Activated naive CD4-positive, alpha-beta T cell treated with Interleukin-2 at 50 U/mL for 16 hours (primary cell): ENCODE results near the gene NFASC.

Source experiments
- DNase-seq: peaks from one replicate; pipeline ENCODE4 v3.0.0-alpha.2; 2020

The NFASC gene

DNA sequence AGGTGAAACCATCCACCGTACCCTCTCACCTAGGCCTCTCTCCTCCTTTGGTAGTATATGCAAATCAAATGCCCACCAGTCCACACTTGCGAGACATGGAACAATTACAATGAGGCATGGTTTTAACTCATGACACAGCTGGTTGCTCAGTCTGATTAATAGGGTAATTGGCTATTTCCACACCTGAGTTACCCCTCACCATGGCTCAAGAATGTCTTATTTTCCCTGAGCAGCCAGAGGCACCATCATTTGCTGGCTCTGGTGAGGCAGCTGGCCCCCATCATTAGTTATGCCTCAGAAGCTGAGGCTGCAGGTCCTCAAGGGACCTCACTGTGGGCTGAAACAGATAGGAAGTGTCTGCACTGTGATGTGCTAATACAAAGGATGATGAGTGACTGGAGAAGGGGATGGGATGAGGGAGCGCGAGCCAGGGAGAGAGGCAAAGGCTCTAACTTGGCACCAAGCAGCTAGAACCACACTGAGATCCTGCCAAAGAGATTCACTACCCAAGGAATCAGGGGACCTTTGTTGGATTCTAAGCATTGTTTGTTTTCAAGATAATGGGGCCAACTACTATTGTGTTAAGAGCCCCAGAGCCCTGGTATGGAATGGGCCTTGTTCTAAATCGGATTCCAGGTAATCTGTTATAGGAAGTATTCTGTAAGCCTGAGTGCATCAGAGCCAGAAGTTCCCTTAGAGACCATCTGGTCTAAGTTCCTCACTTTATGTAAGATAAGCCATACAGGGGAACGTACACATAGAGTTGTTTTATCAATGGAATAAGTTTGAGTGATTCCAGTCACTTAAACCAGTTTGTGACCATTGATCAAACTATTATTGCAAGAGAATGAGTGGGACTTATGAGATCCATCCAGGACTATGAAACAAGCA, 92.3 kb downstream of the NFASC start:
- DNase-seq = no peak

DNA sequence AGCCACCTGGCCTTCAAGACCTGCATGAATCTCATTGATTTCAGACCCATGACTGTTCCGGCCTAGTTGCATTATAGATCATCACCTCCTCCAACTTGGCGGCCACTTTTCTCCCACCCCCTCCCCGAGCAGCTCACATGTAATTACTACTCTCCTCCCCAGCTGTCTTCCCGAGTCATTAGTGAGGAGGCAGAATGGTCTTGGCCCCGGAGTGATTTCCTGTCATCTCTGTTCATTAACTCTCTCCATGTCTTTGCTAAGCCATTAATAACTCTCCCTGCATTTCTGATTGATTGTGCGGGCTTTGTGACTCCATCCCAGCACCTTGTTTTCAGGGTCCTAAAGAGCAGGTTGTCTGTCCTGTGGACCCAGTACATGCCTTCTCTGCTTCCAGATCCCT, 96.8 kb downstream of the NFASC start:
- DNase-seq = no peak

DNA sequence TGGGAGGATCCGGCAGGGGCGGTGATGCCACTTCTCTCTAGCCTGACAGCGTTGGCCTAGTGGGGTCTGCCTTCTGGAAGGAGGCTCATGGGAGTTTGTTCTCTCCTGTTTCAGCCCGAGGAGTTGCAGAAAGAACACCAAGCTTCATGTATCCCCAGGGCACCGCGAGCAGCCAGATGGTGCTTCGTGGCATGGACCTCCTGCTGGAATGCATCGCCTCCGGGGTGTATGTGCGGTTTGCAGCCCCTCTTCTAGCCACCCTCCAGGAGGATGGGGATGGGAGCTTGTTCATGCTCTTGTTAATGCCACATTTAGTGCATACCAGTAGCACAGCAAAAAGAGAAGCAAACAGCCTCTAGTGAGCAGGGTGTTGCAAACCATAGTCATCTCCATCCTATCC, 97.5 kb downstream of the NFASC start:
- DNase-seq = no peak

DNA sequence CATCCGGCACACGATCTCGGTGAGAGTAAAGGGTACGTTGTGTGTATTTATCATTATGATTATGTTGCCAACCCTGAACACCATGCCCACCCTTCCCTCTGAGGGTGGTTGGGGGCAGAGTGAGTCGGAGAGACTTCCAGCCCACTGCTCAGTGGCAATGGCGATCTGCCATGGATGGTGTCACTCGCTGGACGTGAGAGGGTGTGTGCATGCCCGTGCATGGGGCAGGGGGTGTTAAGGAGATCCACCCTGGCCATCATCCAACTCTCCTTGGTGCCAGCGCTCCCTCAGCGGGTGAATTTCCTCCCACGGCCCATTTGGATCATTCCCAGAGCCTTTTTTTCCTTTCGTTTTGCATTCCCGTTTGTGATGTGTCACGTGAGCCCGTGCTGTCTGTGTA, 98.3 kb downstream of the NFASC start:
- no peak for DNase-seq

DNA sequence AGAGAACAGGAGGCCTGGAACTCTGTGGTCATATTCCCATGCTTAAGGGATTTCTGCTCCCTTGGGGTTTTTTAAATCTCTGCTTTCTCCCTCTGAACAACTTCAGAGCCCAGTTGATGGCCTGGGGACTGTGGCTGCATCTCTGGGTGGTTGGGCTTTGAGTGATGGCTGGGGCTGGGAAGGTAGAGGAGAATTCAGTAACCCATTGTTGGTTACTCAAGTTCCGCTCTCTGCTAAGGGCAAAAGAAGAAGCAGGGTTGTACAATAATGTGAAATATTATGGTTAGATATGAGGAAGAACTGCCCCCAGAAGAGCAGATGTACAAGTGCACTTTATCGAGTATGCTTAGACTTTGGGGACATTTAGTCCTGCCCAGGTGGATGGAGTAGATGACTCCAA, 100.3 kb downstream of the NFASC start:
- DNase-seq = no peak

DNA sequence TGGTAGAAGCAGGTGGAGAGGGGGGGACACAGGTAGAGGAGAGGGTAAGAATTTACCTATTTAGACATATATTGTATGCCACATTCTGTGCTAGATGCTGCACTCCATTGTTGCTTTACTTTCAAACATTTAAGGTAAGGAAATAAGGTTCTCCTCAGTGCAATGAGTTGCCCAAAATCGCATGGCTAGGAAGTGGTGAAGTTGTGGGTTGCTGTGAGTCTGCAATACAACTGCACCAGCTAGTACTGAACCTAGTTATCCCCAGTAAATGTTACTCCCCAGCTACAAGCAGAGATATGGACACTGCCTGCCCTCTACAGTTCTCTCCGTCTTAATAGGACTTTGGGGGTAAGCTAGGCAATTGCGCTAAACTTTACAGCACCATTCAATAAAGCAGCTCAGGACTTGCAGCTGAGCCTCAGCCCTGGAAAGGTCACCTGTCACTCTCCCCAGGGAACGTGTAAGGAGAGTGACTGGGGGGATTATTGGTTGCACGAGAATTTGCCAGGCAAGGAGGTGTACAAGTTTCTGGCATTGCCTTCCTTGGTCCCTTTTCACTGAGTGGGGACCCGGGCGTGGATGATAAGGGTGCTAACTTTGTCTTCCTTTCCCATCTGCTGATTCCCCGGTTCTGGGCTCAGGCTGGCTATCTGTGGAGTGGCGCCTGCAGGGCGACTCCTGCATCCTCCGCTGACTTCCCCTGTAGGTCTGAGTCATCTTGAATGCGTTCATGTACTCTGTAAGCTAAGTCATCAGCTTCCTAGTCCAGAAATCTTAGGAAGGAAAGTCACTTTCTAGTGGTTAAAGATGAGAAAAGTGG, 101.1 kb downstream of the NFASC start:
- DNase-seq = no peak

DNA sequence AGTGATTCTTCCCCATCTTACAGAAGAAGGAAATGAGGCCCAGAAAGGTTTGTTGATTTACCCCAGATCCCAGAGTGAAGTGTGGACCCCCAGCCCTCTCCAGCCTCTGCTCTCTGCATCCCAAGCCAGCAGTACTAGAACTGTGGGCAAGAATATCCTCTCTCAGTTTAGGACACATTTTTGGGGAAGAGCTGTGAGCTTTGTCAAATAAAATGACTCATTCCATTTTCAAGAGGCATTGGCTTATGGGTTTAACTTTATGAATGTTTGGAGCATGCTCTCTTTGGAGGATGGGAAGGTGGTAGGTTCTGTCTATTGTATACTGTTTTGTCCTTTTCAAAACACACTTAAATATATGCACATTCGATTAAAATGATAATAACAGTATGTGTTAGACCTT, 101.8 kb downstream of the NFASC start:
- DNase-seq = no peak

DNA sequence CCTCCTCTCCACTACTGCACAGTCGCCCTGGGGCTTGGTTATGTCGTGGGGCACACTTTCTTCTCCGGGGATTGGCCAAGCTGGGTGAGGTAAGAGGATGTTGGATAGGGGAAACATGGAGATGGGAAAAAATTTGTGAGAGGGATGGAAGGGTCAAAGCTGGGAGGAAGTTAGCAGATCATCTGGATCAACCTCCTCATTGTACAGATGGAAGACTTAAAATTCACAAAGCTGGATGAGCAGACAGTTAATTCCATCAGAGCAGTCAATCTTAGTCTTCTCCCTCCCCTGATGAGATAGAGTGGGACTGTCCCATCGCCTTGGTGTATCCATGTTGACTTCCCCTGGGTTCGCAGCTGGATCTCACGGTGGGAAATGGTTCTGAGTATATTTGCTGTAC, 102.8 kb downstream of the NFASC start:
- DNase-seq = no peak

DNA sequence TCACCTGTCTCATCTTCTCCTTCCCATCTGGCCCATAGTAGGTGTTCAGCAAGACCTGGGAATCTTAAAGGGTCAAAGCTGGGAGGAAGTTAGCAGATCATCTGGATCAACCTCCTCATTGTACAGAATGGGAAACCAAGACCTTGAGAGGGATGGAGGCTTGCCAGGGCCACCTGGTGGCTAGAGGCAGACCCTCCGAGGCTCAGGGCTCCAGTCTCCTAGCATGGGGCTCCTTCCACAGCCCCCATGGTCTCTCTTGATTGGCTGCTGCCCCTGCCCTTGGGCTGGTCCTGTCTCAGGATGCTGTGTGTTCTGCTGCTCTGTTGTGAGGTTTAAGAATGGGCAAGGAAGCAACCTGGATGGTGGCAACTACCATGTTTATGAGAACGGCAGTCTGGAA, 103.7 kb downstream of the NFASC start:
- DNase-seq = no peak

DNA sequence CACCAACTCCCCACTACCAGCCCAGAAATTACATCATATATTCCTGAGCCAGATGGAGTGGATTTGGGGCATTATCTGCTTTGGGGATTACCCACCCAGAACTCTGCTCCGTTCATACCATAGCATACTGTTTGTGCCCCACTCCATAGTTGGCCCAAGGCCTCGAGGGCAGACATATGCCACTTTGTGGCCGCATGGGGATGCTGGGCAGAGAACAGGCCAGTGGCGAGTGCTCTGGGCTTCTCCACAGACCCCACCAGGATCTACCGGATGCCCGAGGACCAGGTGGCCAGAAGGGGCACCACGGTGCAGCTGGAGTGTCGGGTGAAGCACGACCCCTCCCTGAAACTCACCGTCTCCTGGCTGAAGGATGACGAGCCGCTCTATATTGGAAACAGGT, 104.4 kb downstream of the NFASC start:
- DNase-seq = no peak

DNA sequence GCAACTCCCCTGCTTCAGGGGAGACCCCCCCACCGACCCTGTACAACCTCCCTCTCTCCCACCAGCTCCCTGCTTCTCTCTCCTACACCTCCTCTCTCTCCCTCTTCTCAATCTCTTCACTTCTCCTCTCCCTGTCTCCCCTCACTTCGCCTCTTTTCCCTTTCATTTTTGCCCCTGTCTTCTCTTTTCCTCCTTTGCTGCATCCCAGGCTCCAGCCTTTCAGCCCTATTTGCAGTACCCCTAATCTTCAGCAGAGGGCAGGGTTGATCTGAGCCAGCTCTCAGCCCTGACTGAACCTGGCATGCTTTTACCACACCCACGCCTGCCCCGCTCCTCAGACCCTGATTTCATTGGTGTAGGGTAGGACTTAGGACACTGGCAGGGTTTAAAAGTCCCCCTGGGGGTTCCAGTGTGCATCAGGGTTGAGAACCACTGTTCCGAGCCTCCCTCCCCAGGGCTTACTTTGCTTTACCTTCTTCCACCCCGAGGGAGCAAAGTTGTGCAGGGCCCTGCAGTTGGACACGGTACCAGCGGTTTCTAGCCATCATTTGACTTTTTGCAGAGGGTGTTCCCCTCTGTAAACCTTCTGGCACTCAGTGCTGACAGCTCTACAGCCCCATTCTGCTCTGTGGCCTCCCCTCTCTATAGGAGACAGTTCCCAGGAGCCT, 105.0 kb downstream of the NFASC start:
- peak; percentile 50 for DNase-seq

DNA sequence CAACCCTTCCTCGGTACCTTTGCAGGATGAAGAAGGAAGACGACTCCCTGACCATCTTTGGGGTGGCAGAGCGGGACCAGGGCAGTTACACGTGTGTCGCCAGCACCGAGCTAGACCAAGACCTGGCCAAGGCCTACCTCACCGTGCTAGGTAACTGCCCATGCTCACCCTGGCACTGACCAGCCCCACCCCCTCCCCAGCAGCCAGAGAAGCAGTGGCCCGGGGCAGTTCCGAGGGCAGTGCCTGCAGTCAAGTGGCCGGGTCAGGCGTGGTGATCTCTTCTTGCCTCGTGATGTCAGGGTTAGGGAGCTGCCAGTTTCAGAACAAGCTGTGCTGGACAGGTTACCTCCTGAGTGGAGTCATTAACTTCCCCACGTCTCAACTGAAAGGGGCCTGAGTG, 106.0 kb downstream of the NFASC start:
- DNase-seq = no peak

DNA sequence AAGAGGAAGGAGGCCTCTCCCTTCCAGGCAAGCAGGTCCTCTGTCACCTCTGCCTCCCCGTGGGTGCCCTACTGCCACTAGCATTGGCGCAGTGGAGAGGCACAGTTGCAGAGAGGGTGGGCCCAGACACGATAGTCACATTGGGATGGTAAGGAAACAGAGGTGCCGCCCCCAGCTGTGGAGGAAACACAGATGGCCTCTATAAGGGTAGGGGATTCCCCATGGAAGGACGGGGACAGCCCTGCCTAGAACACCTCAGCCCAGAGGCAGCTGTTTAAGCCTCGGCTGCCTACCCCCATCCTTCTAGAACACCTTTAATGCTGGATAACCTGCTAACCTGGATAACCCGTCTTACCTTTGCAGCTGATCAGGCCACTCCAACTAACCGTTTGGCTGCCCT, 106.7 kb downstream of the NFASC start:
- DNase-seq = peak; percentile 8

DNA sequence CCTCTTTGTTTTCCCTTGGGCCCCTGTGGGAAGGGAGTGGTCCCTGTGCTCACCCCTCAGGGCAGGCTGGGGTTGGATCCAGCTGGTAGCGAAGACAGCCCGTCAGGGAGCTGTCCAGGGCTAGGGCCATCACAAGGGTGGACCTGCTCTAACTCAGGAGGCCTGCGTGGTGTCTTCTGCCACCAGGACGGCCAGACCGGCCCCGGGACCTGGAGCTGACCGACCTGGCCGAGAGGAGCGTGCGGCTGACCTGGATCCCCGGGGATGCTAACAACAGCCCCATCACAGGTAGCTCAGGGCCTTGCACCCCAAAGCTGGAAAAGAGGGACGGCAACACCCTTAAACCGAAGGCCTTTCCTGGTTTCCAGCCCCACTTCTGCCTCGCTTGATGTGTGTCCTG, 108.1 kb downstream of the NFASC start:
- DNase-seq = no peak

DNA sequence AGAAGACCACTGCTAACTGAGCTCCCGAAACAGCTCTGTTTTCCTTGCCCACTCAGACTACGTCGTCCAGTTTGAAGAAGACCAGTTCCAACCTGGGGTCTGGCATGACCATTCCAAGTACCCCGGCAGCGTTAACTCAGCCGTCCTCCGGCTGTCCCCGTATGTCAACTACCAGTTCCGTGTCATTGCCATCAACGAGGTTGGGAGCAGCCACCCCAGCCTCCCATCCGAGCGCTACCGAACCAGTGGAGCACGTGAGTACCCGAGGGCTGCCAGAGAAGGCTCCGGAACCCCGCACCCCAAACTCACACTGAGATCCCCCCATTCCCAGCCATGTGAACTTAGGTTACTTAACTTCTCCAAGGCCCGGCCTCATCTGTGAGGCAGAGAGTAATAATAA, 108.6 kb downstream of the NFASC start:
- DNase-seq = no peak

DNA sequence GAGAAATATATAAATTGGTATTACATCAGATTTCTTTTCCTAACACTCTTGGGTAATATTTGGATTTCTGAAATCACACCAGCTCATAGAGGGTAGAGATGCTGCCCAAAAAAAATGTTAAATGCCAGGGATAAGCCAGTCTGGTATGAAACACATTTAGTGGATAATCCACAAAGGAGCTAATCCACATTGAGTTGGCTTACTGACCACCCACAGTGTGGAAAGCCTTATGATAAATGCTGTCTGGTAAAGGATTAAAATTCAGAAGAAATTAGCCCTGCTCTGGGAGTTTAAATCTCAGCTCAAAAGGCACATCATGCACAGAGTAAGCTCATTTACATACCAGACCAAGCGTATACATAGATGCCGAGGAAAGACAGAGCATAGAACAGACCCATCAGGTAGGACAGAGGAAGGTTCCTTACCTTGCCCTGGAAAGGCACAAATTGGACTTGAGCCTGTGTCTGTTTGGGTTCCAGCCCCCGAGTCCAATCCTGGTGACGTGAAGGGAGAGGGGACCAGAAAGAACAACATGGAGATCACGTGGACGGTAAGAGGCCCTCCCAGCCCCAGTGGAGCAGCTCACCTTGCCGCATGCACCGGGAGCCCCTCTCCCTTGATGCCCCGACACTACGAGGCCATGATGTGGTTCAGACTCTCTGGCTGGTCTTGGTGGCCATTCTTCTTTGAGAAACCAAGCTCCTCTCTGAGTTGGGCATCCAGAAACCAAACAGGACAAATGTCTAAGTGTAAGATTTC, 109.4 kb downstream of the NFASC start:
- no peak for DNase-seq

DNA sequence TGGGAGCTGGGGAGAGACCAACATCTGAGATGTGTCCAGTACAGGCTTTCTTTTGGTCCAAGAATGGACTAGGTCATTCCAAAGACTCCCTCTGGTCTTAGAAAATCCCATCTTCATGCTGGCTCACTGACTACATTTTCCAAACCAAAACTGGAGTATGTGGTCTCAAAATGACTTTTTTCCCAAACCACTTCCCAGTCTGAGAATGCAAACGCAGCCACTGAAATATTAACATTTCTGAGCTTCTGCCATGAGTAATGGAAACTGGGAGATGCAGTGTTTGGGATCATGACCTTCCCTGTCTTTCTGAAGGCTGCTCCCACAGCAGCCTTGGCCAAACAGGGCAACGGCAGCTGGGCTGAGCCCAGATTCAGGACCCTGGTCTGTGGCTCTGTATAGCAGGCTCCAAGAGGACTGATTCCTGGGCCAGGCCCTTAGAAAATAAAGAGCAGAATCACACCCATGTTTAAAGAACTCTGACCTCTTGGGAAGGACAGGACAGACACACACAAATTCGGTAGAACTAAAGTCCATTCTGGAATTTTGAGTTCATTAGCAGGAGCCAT, 110.3 kb downstream of the NFASC start:
- no peak for DNase-seq

DNA sequence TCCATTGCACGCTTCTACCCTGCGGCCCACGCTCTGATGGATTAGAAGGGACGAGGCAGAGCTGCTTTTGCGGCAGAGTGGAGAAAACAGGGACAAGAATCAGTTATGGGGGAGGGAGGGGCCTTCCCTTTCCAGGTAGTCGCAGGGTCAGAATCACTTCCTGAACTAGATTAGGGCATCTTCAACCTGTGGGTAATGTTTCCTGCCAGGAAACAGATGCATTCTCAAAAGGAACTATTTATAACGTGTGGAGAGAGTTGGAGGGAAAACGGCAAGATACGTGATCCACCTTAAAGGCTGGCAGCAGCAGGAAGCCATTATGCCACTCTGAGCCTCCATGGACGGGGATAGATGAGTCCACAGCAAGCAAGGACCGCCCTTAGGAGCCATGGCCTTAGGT, 112.5 kb downstream of the NFASC start:
- no peak for DNase-seq

DNA sequence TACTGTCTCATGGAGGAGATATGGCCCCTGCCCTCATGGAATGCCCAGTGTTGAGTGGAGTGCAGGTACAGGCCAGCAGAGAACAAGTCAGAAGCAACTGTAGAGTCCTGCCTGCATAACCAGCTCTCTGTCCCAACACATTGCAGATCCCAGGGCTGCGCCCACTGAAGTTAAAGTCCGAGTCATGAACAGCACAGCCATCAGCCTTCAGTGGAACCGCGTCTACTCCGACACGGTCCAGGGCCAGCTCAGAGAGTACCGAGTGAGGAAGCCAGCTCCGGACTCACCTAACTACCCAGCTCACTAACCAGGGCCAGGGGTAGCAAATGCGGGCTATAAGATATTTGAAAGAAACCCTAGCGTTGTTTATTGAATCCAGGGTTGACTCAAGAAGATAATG, 113.2 kb downstream of the NFASC start:
- no peak for DNase-seq

DNA sequence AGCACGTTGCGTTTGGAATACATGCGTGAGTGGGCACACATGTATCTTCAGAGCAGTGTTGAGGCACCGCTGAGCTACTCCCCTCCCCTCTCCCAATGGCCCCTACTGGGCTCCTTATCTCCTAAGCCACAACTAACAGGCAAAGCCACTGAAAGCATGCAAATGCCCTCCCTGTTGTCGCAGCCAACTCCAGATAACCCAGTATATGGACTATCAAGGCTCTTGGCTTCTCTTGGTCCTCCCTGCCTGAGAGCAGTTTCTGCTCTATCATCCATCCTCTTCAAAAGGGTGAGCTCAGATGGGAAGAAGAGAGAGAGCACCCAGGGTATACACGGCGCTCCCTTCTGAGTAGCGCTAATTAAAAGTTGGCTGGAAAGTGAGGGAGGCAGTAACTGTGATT, 113.8 kb downstream of the NFASC start:
- no peak for DNase-seq

DNA sequence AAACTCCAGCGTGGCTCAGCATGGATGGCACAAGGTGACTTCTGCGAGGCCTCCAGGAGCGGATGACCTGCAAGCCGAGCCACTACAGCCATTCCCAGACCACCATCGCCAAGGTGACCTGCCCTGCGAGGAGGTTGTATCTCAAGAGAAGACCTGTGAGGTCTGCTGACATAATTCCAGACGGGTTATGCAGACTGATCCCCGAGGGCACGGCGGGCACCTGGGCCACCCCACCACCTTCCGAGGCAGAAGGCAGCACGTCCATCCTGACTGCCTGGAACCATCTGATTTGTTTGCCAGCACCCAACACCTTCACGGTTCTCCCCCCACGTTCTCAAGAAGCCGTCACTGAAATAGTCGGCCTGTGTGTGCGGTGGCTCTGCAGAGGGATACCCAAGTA, 115.5 kb downstream of the NFASC start:
- DNase-seq = no peak

DNA sequence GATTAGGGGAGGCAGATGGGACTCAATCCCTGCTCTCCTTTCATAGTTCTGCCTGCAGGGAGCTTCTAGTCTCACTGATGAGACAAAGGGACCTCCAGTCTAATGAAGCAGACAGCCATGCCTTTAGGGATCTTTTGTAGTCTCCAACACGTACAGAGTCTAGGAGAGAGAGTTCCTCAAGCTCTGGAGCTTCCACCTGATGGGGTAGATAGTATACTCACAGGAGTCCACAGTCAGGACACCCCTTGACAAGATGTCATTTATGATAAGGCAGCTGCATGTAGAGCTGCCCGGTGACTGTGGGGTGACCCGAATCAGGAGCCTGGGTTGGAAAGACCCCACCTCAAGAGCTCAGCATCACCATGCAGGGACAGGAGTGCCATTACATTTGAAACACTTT, 117.0 kb downstream of the NFASC start:
- DNase-seq = no peak

DNA sequence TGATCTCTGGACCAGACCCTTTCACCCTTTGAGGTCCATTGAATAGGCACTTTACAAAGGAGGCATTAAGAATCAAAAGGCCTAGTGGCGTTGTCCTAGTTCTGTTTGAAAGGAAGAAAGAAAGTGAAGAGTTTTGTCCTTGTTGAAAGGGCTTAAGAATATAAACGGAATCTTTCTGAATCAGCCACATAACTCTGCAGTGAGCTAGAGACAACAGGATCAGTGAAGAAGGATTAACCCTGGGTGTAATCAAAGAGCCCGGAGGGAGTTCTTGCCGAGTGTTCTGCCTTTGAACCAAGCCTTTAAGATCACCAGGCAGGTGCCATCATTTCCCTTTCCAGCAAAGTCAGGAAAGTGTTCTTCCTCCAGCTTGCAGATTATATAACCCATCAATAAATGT, 117.5 kb downstream of the NFASC start:
- DNase-seq = no peak
